Vagina (tissue), 2 donors: ENCODE measurements around the gene NFAM1. TPM values are rescaled to one million over a fixed set of nuclear protein-coding genes. Genes with fewer than 3 reads are reported as not detected.

Source experiments
- DNase-seq, 2 donors: peaks; one replicate each; pipeline ENCODE4 v3.0.0-alpha.2; 2017; ENCODE audit errors: extremely low spot score in 2 of 2
- H3K27ac ChIP-seq: fragments of 200-600 bp; sonication (generic); one replicate; pipeline ENCODE4 v1.5.1; 2019
- H3K27me3 ChIP-seq: fragments of 200-600 bp; sonication (generic); one replicate; pipeline ENCODE4 v1.5.1; 2019
- H3K36me3 ChIP-seq, 2 donors: fragments of 200-600 bp; sonication (generic); one replicate each; pipeline ENCODE4 v1.5.1; 2017 to 2019
- H3K4me1 ChIP-seq: fragments of 200-600 bp; sonication (generic); one replicate; pipeline ENCODE4 v1.5.1; 2019
- H3K4me3 ChIP-seq, 2 donors: fragments of 200-600 bp; sonication (generic); 1 replicate in 1 of 2; 2 replicates in 1 of 2; pipeline ENCODE4 v1.5.1; 2016 to 2019
- H3K9me3 ChIP-seq: fragments of 200-600 bp; sonication (generic); one replicate; pipeline ENCODE4 v1.5.1; 2019
- CTCF ChIP-seq, 3 experiments: fragments of 450-650 bp in 2 of 3; fragments of 200-600 bp in 1 of 3; sonication (generic) in 1 of 3; IDR thresholded peaks; one replicate each; pipeline ENCODE4 v1.5.1; 2017 to 2019; ENCODE audit warnings: antibody characterized with exemption in 3 of 3, mild to moderate bottlenecking in 2 of 3, moderate library complexity in 2 of 3
- POLR2A ChIP-seq, 2 donors: fragments of 450-650 bp; IDR thresholded peaks; one replicate each; pipeline ENCODE4 v1.6.1; 2017; ENCODE audit warnings: antibody characterized with exemption in 2 of 2, mild to moderate bottlenecking in 2 of 2, moderate library complexity in 2 of 2
- POLR2AphosphoS5 ChIP-seq, 2 donors: sonication (generic); formaldehyde crosslinking; IDR thresholded peaks; one replicate each; pipeline ENCODE4 v1.9.0; 2017; ENCODE audit warnings: antibody characterized with exemption in 2 of 2, mild to moderate bottlenecking in 2 of 2, low read depth in 1 of 2; ENCODE audit not compliant: insufficient read depth in 1 of 2
- intact Hi-C: fragments of 100-400 bp; cut with DNase I; formaldehyde crosslinking; loops from one replicate; pipeline ENCODE4 v1.15.1; 2023
- total RNA-seq: library from RNA; depleted of rRNA; stranded (reverse); fragments of >200 nt; gene quantifications from one replicate; pipeline ENCODE4 v1.2.3, GENCODE V29; 2016

The NFAM1 gene
- total RNA-seq, 1 donor from 2014 or later = 1.7 TPM

GRCh38 chr22:42337356-42337755 is 94.8 kb downstream of the NFAM1 start:
- no peak overlapping the region for H3K4me3 ChIP-seq
- TF ChIP-seq POLR2AphosphoS5 (IDR thresholded peaks at IDR 0.05; ENCODE audit: insufficient read depth in 1 of 2, low read depth in 1 of 2) = no peak
- no peak for TF ChIP-seq POLR2A (IDR thresholded peaks at IDR 0.05)
- TF ChIP-seq CTCF (IDR thresholded peaks at IDR 0.05) = no peak
- DNase-seq = no peak
- no peaks in the 10 kb centered on the region for H3K27me3 ChIP-seq
- peaks cover 17% of the 10 kb centered on the region for H3K4me1 ChIP-seq
- no peaks in the 10 kb centered on the region for H3K9me3 ChIP-seq
- no peaks in the 10 kb centered on the region for H3K36me3 ChIP-seq
- intact Hi-C loops = no loop called here
- H3K27ac ChIP-seq = no peak overlapping the region

- Histone ChIP-seq H3K36me3 (no peaks in the 10 kb centered on the region), H3K4me1 (peaks cover 14% of the 10 kb centered on the region), H3K27me3 (no peaks in the 10 kb centered on the region), H3K27ac (no peak overlapping the region), H3K4me3 (no peak overlapping the region), H3K9me3 (no peaks in the 10 kb centered on the region)
- no peak for DNase-seq
- intact Hi-C loops = no loop called here
- TF ChIP-seq POLR2AphosphoS5 (IDR thresholded peaks at IDR 0.05; ENCODE audit: insufficient read depth in 1 of 2, low read depth in 1 of 2) = no peak
- no peak for TF ChIP-seq CTCF (IDR thresholded peaks at IDR 0.05)
- TF ChIP-seq POLR2A (IDR thresholded peaks at IDR 0.05) = no peak
Measured at GRCh38 chr22:42336527-42337227, 95.5 kb downstream of the NFAM1 start.

GRCh38 chr22:42335839-42336378 is 96.3 kb downstream of the NFAM1 start:
- DNase-seq = no peak
- intact Hi-C loops = no loop called here
- Histone ChIP-seq H3K27ac (no peak overlapping the region), H3K9me3 (no peaks in the 10 kb centered on the region), H3K4me3 (no peak overlapping the region), H3K27me3 (no peaks in the 10 kb centered on the region), H3K4me1 (peaks cover 18% of the 10 kb centered on the region), H3K36me3 (no peaks in the 10 kb centered on the region)
- TF ChIP-seq POLR2A (IDR thresholded peaks at IDR 0.05) = no peak
- no peak for TF ChIP-seq POLR2AphosphoS5 (IDR thresholded peaks at IDR 0.05; ENCODE audit: insufficient read depth in 1 of 2, low read depth in 1 of 2)
- no peak for TF ChIP-seq CTCF (IDR thresholded peaks at IDR 0.05)

- intact Hi-C loops = no loop called here
- TF ChIP-seq CTCF (IDR thresholded peaks at IDR 0.05) = no peak
- no peak for TF ChIP-seq POLR2A (IDR thresholded peaks at IDR 0.05)
- TF ChIP-seq POLR2AphosphoS5 (IDR thresholded peaks at IDR 0.05; ENCODE audit: insufficient read depth in 1 of 2, low read depth in 1 of 2) = no peak
- Histone ChIP-seq H3K27ac (no peak overlapping the region), H3K27me3 (no peaks in the 10 kb centered on the region), H3K4me1 (peaks cover 21% of the 10 kb centered on the region), H3K4me3 (no peak overlapping the region), H3K9me3 (no peaks in the 10 kb centered on the region), H3K36me3 (no peaks in the 10 kb centered on the region)
- DNase-seq = no peak
Measured at GRCh38 chr22:42334875-42335512, 97.2 kb downstream of the NFAM1 start.

GRCh38 chr22:42333544-42333943 is 98.7 kb downstream of the NFAM1 start:
- TF ChIP-seq POLR2AphosphoS5 (IDR thresholded peaks at IDR 0.05; ENCODE audit: insufficient read depth in 1 of 2, low read depth in 1 of 2) = no peak
- TF ChIP-seq POLR2A (IDR thresholded peaks at IDR 0.05) = no peak
- no peak for TF ChIP-seq CTCF (IDR thresholded peaks at IDR 0.05)
- Histone ChIP-seq H3K4me1 (peaks cover 21% of the 10 kb centered on the region), H3K27ac (no peak overlapping the region), H3K4me3 (no peak overlapping the region), H3K9me3 (no peaks in the 10 kb centered on the region), H3K36me3 (no peaks in the 10 kb centered on the region), H3K27me3 (no peaks in the 10 kb centered on the region)
- no peak for DNase-seq
- intact Hi-C loops = no loop called here
